ENCODE measurements around the gene ADAM15. TPM values are rescaled to one million over a fixed set of nuclear protein-coding genes. Genes with fewer than 3 reads are reported as not detected.

ADAM15 gene
- total RNA-seq, 4 donors from 2014 or later: 90.6 to 196 (median 115) TPM

DNA sequence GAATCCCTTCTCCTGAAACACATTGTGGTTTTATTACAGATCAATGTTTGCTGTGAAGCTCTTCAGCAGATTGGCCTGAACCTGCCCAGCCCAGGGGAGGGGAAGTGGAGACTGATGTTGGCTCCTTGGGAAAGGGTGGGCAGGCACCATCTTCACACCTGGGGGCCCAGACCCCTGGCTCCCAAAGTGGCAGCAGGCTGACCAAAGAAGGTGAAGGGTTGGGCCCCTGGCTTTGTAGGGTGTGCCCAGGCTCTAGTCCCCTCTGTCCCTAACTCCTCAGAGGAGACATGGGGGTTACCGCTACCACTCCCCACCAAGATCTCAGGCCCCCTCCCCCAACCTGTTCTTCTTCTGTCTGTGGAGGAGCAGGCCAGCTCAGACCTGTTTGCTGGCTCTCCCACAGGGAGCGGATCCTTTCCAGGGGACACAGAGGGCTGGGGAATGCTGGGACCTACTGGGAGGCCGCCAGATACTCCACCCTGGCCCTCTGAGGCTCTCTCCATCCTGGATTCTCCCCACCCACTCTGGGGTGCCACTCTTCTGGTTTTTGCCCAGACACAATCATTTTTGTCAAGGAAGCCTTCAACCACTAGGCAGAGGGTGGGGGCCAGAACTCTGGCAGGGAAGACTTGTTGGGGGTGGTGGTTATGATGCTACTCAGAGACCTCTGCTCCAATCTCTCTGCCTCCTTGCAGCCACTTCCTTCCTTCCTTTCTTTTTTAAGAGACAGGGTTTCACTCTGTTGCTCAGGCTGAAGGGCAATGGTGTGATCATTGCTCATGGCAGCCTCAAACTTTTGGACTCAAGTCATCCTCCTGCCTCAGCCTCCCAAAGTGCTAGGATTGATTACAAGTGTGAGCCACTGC lies 22.5 kb downstream of the ADAM15 start:
- Histone ChIP-seq H3K4me1 (peaks cover 12 to 28% (median 17%) of the 10 kb centered on the region in 4 donors), H3K27me3 (no peaks in the 10 kb centered on the region), H3K9me3 (no peaks in the 10 kb centered on the region), H3K36me3 (no peaks in the 10 kb centered on the region), H3K4me3 (no peak overlapping the region), H3K27ac (no peak overlapping the region)
- 86% methylated on average over 3 of the region's 3 CpGs; no CpG with 5 or more reads in 1 of the 2 donors for WGBS, 2 donors (ENCODE audit: low coverage in 1 of 2)
- in situ Hi-C loops (cut with MboI; ENCODE audit: low pct_ligation_motif_present in 1 of 4, low pct_unique_long_range_greater_than_20kb in 1 of 4, low sequenced_read_pairs in 3 of 4): loop anchor here in 3 of 4 donors (25.0 kb wide), 1 partner anchor 111 kb away; the partner anchor contains the start of genes CKS1B (in 3 of the 3), PBXIP1 (in 3 of the 3), PYGO2 (in 3 of the 3) and SHC1 (in 3 of the 3)
- intact Hi-C loops (cut with DNase I; ENCODE audit: low total_unique reads): no loop called here
- TF ChIP-seq, protein P1, sequence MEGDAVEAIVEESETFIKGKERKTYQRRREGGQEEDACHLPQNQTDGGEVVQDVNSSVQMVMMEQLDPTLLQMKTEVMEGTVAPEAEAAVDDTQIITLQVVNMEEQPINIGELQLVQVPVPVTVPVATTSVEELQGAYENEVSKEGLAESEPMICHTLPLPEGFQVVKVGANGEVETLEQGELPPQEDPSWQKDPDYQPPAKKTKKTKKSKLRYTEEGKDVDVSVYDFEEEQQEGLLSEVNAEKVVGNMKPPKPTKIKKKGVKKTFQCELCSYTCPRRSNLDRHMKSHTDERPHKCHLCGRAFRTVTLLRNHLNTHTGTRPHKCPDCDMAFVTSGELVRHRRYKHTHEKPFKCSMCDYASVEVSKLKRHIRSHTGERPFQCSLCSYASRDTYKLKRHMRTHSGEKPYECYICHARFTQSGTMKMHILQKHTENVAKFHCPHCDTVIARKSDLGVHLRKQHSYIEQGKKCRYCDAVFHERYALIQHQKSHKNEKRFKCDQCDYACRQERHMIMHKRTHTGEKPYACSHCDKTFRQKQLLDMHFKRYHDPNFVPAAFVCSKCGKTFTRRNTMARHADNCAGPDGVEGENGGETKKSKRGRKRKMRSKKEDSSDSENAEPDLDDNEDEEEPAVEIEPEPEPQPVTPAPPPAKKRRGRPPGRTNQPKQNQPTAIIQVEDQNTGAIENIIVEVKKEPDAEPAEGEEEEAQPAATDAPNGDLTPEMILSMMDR (IDR thresholded peaks at IDR 0.05): no peak
- no peak for TF ChIP-seq EP300 (IDR thresholded peaks at IDR 0.05; ENCODE audit: low read depth)
- TF ChIP-seq POLR2AphosphoS5 (IDR thresholded peaks at IDR 0.05): no peak
- no peak for TF ChIP-seq POLR2A (IDR thresholded peaks at IDR 0.05)
- DNase-seq: no peak

DNA sequence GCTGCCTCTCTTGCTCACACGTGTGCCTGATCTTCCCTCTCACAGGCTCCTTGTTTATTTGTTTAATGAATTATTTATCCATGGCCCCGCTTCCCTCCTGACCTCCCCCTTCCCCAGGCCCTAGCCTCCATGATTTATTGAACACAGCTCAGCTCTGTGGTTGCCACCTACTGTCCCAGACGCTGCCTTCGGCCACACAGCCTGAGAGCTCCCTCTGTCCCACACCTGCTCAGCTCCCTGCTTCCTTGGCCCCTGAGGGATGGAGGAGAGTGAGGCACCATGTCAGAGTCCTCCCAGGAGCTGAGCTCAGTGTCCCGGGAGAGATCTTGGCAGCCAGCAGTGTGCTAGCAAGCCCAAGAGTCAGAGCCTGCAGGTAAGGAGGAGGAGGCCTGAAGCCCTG lies 24.4 kb downstream of the ADAM15 start:
- 71 to 73% methylated on average over 1 to 5 of the region's 5 CpGs for WGBS, 2 donors (ENCODE audit: low coverage in 1 of 2)
- no peaks in the 10 kb centered on the region for H3K9me3 ChIP-seq
- DNase-seq: no peak
- peaks cover 18% of the 10 kb centered on the region for H3K27me3 ChIP-seq
- TF ChIP-seq, protein P1 (IDR thresholded peaks at IDR 0.05): no peak
- no peak for TF ChIP-seq POLR2A (IDR thresholded peaks at IDR 0.05)
- no peak for TF ChIP-seq POLR2AphosphoS5 (IDR thresholded peaks at IDR 0.05)
- TF ChIP-seq EP300 (IDR thresholded peaks at IDR 0.05; ENCODE audit: low read depth): no peak
- H3K27ac ChIP-seq: no peak overlapping the region
- in situ Hi-C loops (cut with MboI; ENCODE audit: low pct_ligation_motif_present in 1 of 4, low pct_unique_long_range_greater_than_20kb in 1 of 4, low sequenced_read_pairs in 3 of 4) (no loop called here), intact Hi-C loops (cut with DNase I; ENCODE audit: low total_unique reads) (no loop called here)
- H3K36me3 ChIP-seq: no peaks in the 10 kb centered on the region
- peaks cover 24 to 38% (median 28%) of the 10 kb centered on the region in 4 donors for H3K4me1 ChIP-seq
- H3K4me3 ChIP-seq: no peak overlapping the region

DNA sequence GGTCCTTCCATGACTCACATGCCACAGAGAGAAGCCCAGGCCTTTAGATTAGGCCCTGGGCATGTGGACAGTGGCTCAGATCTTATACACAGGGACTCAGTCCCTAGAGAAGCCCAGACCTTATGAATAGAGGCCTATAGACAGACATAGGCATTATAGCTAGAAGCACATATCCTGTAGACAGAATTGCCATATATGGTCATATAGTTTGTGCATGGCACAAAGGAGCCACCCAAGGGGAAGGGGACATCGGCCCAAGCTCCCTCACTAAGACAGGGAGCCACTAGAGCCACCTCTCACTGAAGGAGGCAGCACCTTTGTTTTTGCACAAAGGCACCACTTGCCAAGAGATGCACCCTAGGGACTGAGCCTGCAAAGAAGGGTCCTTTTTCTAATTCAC lies 25.3 kb downstream of the ADAM15 start:
- no peak for TF ChIP-seq POLR2AphosphoS5 (IDR thresholded peaks at IDR 0.05)
- TF ChIP-seq, protein P1 (IDR thresholded peaks at IDR 0.05): no peak
- no peak for TF ChIP-seq POLR2A (IDR thresholded peaks at IDR 0.05)
- TF ChIP-seq EP300 (IDR thresholded peaks at IDR 0.05; ENCODE audit: low read depth): no peak
- H3K27me3 ChIP-seq: peaks cover 26% of the 10 kb centered on the region
- in situ Hi-C loops (cut with MboI; ENCODE audit: low pct_ligation_motif_present in 1 of 4, low pct_unique_long_range_greater_than_20kb in 1 of 4, low sequenced_read_pairs in 3 of 4): no loop called here
- peaks cover 27 to 38% (median 29%) of the 10 kb centered on the region in 4 donors for H3K4me1 ChIP-seq
- WGBS, 2 donors (ENCODE audit: low coverage in 1 of 2): 64% methylated on average over 1 of the region's 1 CpG; no CpG with 5 or more reads in 1 of the 2 donors
- no peak overlapping the region for H3K27ac ChIP-seq
- no peak for DNase-seq
- no peaks in the 10 kb centered on the region for H3K9me3 ChIP-seq
- H3K36me3 ChIP-seq: no peaks in the 10 kb centered on the region
- intact Hi-C loops (cut with DNase I; ENCODE audit: low total_unique reads): no loop called here
- H3K4me3 ChIP-seq: no peak overlapping the region

DNA sequence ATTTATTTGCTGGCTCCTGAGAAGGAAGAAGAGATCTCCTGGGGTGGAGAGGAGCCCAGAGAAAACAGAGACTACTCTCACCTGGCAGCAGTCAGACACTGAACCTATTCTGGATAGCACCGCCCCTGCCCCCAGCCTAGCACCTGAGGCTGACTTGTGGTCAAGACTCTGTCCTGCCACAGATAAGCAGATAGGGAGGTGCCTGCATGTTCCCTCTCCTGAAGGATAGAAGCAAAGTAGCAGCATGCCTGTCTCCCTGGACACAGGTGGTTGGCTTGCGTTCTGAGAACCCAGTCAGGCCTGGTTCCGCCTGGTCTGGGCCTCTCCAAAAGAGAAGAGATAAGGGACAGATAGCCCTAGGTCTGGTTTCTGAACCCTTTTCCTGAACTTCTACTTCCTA lies 26.2 kb downstream of the ADAM15 start:
- intact Hi-C loops (cut with DNase I; ENCODE audit: low total_unique reads): no loop called here
- no peaks in the 10 kb centered on the region for H3K36me3 ChIP-seq
- H3K27ac ChIP-seq: no peak overlapping the region
- H3K9me3 ChIP-seq: no peaks in the 10 kb centered on the region
- peaks cover 36% of the 10 kb centered on the region for H3K27me3 ChIP-seq
- no peak overlapping the region for H3K4me3 ChIP-seq
- WGBS, 2 donors (ENCODE audit: low coverage in 1 of 2): 93 to 100% methylated on average over 1 to 3 of the region's 3 CpGs
- in situ Hi-C loops (cut with MboI; ENCODE audit: low pct_ligation_motif_present in 1 of 4, low pct_unique_long_range_greater_than_20kb in 1 of 4, low sequenced_read_pairs in 3 of 4): no loop called here
- H3K4me1 ChIP-seq: peaks cover 31 to 44% (median 36%) of the 10 kb centered on the region in 4 donors
- no peak for DNase-seq
- TF ChIP-seq, protein P1 (IDR thresholded peaks at IDR 0.05): no peak
- TF ChIP-seq EP300 (IDR thresholded peaks at IDR 0.05; ENCODE audit: low read depth): no peak
- TF ChIP-seq POLR2AphosphoS5 (IDR thresholded peaks at IDR 0.05): no peak
- no peak for TF ChIP-seq POLR2A (IDR thresholded peaks at IDR 0.05)
